SK-N-SH (cell line): ENCODE results near the gene MVD.

Experiments used
- CHD2 ChIP-seq: fragments of 150-350 bp; IDR thresholded peaks from 2 replicates; pipeline ENCODE4 v1.6.1; 2018; ENCODE audit warnings: low read length; ENCODE audit not compliant: partially characterized antibody
- EZH2phosphoT487 ChIP-seq: fragments of 200-600 bp; sonication (generic); IDR thresholded peaks from 2 replicates; pipeline ENCODE4 v1.6.1; 2017; ENCODE audit warnings: low read depth, mixed run types, mild to moderate bottlenecking, antibody characterized with exemption, moderate library complexity, borderline replicate concordance
- FOXM1 ChIP-seq: IDR thresholded peaks from 2 replicates; pipeline ENCODE4 v1.4.0; 2012; ENCODE audit warnings: low read depth, mild to moderate bottlenecking
- IRF3 ChIP-seq: fragments of 150-350 bp; IDR thresholded peaks from 2 replicates; pipeline ENCODE4 v1.6.1; 2016; ENCODE audit warnings: mild to moderate bottlenecking, low read depth, low read length
- MEF2A ChIP-seq: IDR thresholded peaks from 2 replicates; pipeline ENCODE4 v1.4.0; 2012; ENCODE audit warnings: low read depth, borderline replicate concordance
- MXI1 ChIP-seq: IDR thresholded peaks from 2 replicates; pipeline ENCODE4 v1.6.1; 2012; ENCODE audit warnings: mild to moderate bottlenecking, low read depth, low read length, improper control_type of control experiment
- POLR2AphosphoS5 ChIP-seq: IDR thresholded peaks from 2 replicates; pipeline ENCODE4 v1.6.1; 2012; ENCODE audit warnings: low read depth, low read length
- RCOR1 ChIP-seq: fragments of 150-350 bp; IDR thresholded peaks from 2 replicates; pipeline ENCODE4 v1.6.1; 2017; ENCODE audit warnings: antibody characterized with exemption, low read length
- SIN3A ChIP-seq: IDR thresholded peaks from 2 replicates; pipeline ENCODE4 v1.6.1; 2012; ENCODE audit warnings: low read depth, mild to moderate bottlenecking, low read length, moderate library complexity, borderline replicate concordance
- TAF1 ChIP-seq: IDR thresholded peaks from 2 replicates; pipeline ENCODE4 v1.6.1; 2012; ENCODE audit warnings: low read depth, mild to moderate bottlenecking, low read length, moderate library complexity, borderline replicate concordance
- TEAD4 ChIP-seq: IDR thresholded peaks from 2 replicates; pipeline ENCODE4 v1.4.0; 2012; ENCODE audit warnings: mild to moderate bottlenecking, borderline replicate concordance; ENCODE audit not compliant: insufficient read depth
- USF1 ChIP-seq: IDR thresholded peaks from 2 replicates; pipeline ENCODE4 v1.4.0; 2012; ENCODE audit warnings: low read depth, borderline replicate concordance
- TF ChIP-seq, protein P1 (sequence below): fragments of 200-600 bp; sonication (generic); IDR thresholded peaks from 2 replicates; pipeline ENCODE4 v1.6.1; 2017; ENCODE audit warnings: antibody characterized with exemption, mild to moderate bottlenecking, moderate library complexity
- TF ChIP-seq, protein P2 (sequence below): fragments of 150-350 bp; IDR thresholded peaks from 2 replicates; pipeline ENCODE4 v1.6.1; 2017; ENCODE audit warnings: antibody characterized with exemption, low read length, low read depth, borderline replicate concordance

GRCh38 chr16:88652762-88653063 lies 10.2 kb downstream of the MVD start:
- no peak for TF ChIP-seq FOXM1
- TF ChIP-seq, protein P1, sequence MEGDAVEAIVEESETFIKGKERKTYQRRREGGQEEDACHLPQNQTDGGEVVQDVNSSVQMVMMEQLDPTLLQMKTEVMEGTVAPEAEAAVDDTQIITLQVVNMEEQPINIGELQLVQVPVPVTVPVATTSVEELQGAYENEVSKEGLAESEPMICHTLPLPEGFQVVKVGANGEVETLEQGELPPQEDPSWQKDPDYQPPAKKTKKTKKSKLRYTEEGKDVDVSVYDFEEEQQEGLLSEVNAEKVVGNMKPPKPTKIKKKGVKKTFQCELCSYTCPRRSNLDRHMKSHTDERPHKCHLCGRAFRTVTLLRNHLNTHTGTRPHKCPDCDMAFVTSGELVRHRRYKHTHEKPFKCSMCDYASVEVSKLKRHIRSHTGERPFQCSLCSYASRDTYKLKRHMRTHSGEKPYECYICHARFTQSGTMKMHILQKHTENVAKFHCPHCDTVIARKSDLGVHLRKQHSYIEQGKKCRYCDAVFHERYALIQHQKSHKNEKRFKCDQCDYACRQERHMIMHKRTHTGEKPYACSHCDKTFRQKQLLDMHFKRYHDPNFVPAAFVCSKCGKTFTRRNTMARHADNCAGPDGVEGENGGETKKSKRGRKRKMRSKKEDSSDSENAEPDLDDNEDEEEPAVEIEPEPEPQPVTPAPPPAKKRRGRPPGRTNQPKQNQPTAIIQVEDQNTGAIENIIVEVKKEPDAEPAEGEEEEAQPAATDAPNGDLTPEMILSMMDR, result no peak
- no peak for TF ChIP-seq POLR2AphosphoS5
- TF ChIP-seq, protein P2, sequence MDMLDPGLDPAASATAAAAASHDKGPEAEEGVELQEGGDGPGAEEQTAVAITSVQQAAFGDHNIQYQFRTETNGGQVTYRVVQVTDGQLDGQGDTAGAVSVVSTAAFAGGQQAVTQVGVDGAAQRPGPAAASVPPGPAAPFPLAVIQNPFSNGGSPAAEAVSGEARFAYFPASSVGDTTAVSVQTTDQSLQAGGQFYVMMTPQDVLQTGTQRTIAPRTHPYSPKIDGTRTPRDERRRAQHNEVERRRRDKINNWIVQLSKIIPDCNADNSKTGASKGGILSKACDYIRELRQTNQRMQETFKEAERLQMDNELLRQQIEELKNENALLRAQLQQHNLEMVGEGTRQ, result no peak
- TF ChIP-seq MXI1, result no peak
- no peak for TF ChIP-seq TAF1
- no peak for TF ChIP-seq EZH2phosphoT487
- TF ChIP-seq RCOR1, result no peak
- TF ChIP-seq MEF2A, result no peak
- TF ChIP-seq USF1, result no peak
- TF ChIP-seq CHD2, result no peak
- TF ChIP-seq TEAD4, result no peak
- no peak for TF ChIP-seq IRF3
- no peak for TF ChIP-seq SIN3A
